Measurements from ENCODE around the gene PRLR. TPM values are rescaled to one million over a fixed set of nuclear protein-coding genes. Genes with fewer than 3 reads are reported as not detected.

The PRLR gene
- total and polyA plus RNA-seq, 9 of the 15 experiments (the other 6 are each of a cell fraction or from before 2014, with no cell fraction given) = 0.02 TPM; not detected in 8

DNA sequence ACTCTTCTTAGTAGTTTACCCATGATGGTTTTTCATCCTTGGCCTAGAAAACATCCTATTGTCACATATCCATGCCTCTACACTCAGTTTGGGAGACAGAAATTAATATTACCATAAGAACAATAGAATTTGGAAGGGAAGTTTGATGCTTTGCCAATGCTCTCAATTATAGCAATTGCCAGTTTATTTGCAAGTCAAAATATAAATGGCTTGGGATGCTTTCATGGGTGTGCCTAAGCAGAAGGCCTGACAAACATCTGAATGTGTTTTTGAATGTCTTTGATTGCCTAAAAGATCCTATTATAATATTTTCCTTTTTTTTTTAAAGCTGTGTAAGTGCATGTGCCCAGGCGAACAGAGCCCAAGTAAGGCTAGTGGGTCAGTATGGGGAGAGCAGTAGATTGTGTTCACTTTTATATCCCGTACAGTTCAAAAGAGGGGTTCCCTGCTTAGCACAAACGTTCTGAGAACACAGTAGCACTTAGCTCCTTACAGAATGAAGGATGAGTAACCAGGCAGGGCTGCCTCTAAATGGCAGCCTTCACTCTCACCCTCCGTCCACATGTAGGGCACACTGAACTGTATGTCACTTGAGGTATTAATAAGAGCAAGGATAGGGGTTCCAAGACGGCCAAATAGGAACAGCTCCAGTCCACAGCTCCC, 126.5 kb downstream of the PRLR start:
- no peaks in the 10 kb centered on the region for H3K36me3 ChIP-seq (ENCODE audit: control insufficient read depth, insufficient read depth, low read length)
- H3K4me1 ChIP-seq (replicated peaks in 1 of 2; ENCODE audit: control insufficient read depth in 2 of 2, insufficient read depth in 2 of 2, low read length in 2 of 2) = no peaks in the 10 kb centered on the region
- ATAC-seq (no peak), FAIRE-seq (no peak), DNase-seq (ENCODE audit: extremely low read depth in 1 of 4, low spot score in 3 of 4) (no peak)
- H4K20me1 ChIP-seq (replicated peaks; ENCODE audit: control insufficient read depth, insufficient read depth, low read length) = no peaks in the 10 kb centered on the region
- no TSS peak for BruUV-seq (replicated peaks)
- H3K9ac ChIP-seq (ENCODE audit: insufficient read depth in 1 of 2, low read depth in 2 of 2, low read length in 2 of 2) = no peak overlapping the region
- in situ Hi-C loops (cut with MboI) (no loop called here), intact Hi-C loops (cut with micrococcal nuclease) (no loop called here)
- no peaks in the 10 kb centered on the region for H3K9me3 ChIP-seq (replicated peaks; ENCODE audit: control insufficient read depth, insufficient read depth, low read depth, low read length)
- no peak overlapping the region for H3K4me2 ChIP-seq (ENCODE audit: insufficient read depth, low read length)
- H3K9me1 ChIP-seq (ENCODE audit: control insufficient read depth, insufficient read depth, low read length) = no peaks in the 10 kb centered on the region
- no peak overlapping the region for H2AFZ ChIP-seq (ENCODE audit: low read depth, low read length)
- no peak overlapping the region for H3K27ac ChIP-seq (ENCODE audit: extremely low read depth, low read depth, low read length)
- CTCF ChIA-PET (ENCODE audit: low intra/inter-chr PET ratio) = no interaction called here
- 0% methylated on average over 5 of the region's 5 CpGs for WGBS (ENCODE audit: insufficient coverage, low coverage, missing lambda C conversion rate)
- H3K79me2 ChIP-seq (ENCODE audit: control insufficient read depth, insufficient read depth, low read length) = no peaks in the 10 kb centered on the region
- no peak overlapping the region for H3K4me3 ChIP-seq
- peaks cover 0 to 4% of the 10 kb centered on the region in 2 experiments; a peak in 2 of 5 replicates for H3K27me3 ChIP-seq (ENCODE audit: control insufficient read depth in 2 of 2, insufficient read depth in 2 of 2, low read length in 2 of 2)
- POLR2A ChIA-PET = no interaction called here
- TF ChIP-seq ZSCAN29 (IDR thresholded peaks at IDR 0.05) (no peak), SMARCC2 (IDR thresholded peaks at IDR 0.05; ENCODE audit: low read depth) (no peak), HSF4 (CRISPR knock-in tag; IDR thresholded peaks at IDR 0.05; ENCODE audit: borderline replicate concordance) (no peak), ETV5 (CRISPR knock-in tag; IDR thresholded peaks at IDR 0.05; ENCODE audit: low read depth) (no peak), KDM1A (IDR thresholded peaks at IDR 0.05) (no peak), COPS2 (conservative IDR thresholded peaks at IDR 0.05) (no peak), SP1 (CRISPR knock-in tag; IDR thresholded peaks at IDR 0.05) (no peak), MED1 (CRISPR knock-in tag; IDR thresholded peaks at IDR 0.05; ENCODE audit: borderline replicate concordance) (no peak), ZNF561 (CRISPR knock-in tag; conservative IDR thresholded peaks at IDR 0.05) (no peak), BRF2 (IDR thresholded peaks at IDR 0.05; ENCODE audit: borderline replicate concordance, insufficient read depth, insufficient read length) (no peak)
- TF ChIP-seq, protein P1, sequence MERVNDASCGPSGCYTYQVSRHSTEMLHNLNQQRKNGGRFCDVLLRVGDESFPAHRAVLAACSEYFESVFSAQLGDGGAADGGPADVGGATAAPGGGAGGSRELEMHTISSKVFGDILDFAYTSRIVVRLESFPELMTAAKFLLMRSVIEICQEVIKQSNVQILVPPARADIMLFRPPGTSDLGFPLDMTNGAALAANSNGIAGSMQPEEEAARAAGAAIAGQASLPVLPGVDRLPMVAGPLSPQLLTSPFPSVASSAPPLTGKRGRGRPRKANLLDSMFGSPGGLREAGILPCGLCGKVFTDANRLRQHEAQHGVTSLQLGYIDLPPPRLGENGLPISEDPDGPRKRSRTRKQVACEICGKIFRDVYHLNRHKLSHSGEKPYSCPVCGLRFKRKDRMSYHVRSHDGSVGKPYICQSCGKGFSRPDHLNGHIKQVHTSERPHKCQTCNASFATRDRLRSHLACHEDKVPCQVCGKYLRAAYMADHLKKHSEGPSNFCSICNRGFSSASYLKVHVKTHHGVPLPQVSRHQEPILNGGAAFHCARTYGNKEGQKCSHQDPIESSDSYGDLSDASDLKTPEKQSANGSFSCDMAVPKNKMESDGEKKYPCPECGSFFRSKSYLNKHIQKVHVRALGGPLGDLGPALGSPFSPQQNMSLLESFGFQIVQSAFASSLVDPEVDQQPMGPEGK (CRISPR knock-in tag; IDR thresholded peaks at IDR 0.05; ENCODE audit: borderline replicate concordance) = no peak
- TF ChIP-seq, protein P2, sequence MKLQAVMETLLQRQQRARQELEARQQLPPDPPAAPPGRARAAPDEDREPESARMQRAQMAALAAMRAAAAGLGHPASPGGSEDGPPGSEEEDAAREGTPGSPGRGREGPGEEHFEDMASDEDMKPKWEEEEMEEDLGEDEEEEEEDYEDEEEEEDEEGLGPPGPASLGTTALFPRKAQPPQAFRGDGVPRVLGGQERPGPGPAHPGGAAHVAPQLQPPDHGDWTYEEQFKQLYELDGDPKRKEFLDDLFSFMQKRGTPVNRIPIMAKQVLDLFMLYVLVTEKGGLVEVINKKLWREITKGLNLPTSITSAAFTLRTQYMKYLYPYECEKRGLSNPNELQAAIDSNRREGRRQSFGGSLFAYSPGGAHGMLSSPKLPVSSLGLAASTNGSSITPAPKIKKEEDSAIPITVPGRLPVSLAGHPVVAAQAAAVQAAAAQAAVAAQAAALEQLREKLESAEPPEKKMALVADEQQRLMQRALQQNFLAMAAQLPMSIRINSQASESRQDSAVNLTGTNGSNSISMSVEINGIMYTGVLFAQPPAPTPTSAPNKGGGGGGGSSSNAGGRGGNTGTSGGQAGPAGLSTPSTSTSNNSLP (IDR thresholded peaks at IDR 0.05; ENCODE audit: borderline replicate concordance, low read depth, low read length) = no peak
- TF ChIP-seq, protein P3, sequence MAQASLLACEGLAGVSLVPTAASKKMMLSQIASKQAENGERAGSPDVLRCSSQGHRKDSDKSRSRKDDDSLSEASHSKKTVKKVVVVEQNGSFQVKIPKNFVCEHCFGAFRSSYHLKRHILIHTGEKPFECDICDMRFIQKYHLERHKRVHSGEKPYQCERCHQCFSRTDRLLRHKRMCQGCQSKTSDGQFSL (CRISPR knock-in tag; IDR thresholded peaks at IDR 0.05) = no peak
- TF ChIP-seq, protein P3 (tag; IDR thresholded peaks at IDR 0.05) = no peak

All from K562 (cell line).